Hippocampal formation (tissue), 2 donors: ENCODE measurements around the gene MAP2K5.
A peak's percentile ranks its signal among the peaks of the same experiment; 100 is the strongest.

Source experiments
- DNase-seq, 2 donors: peaks; one replicate each; lab custom pipeline; 2025; lab: John Stamatoyannopoulos, UW

MAP2K5 gene

GRCh38 chr15:67824976-67825880 is 282.7 kb downstream of the MAP2K5 start, which contains the start of gene SKOR1:
Gene SKOR1 (plus strand): TSS chr15:67825509. CDS start chr15:67825603, 94 bp downstream.
- no peak for DNase-seq

- DNase-seq = no peak
These were observed 283.6 kb downstream of the MAP2K5 start for GRCh38 chr15:67825881-67826716.

- no peak for DNase-seq
These were observed 284.4 kb downstream of the MAP2K5 start for GRCh38 chr15:67826717-67827561.

- DNase-seq = no peak
These were observed 285.2 kb downstream of the MAP2K5 start for GRCh38 chr15:67827562-67828277.

GRCh38 chr15:67828278-67828968 is 285.9 kb downstream of the MAP2K5 start:
- no peak for DNase-seq

- no peak for DNase-seq
These were observed 286.6 kb downstream of the MAP2K5 start for GRCh38 chr15:67828969-67829646.

- no peak for DNase-seq
These were observed 287.4 kb downstream of the MAP2K5 start for GRCh38 chr15:67829647-67830504.

GRCh38 chr15:67831363-67831762 is 288.9 kb downstream of the MAP2K5 start:
- DNase-seq = no peak

- DNase-seq = no peak
These were observed 289.6 kb downstream of the MAP2K5 start for GRCh38 chr15:67832031-67832551.

GRCh38 chr15:67832897-67833709 is 290.6 kb downstream of the MAP2K5 start:
- DNase-seq = no peak

GRCh38 chr15:67833710-67834511 is 291.4 kb downstream of the MAP2K5 start:
- DNase-seq = no peak

GRCh38 chr15:67834581-67835296 is 292.2 kb downstream of the MAP2K5 start:
- no peak for DNase-seq

GRCh38 chr15:67835297-67836133 is 293.0 kb downstream of the MAP2K5 start:
- DNase-seq = no peak

- DNase-seq = no peak
These were observed 293.6 kb downstream of the MAP2K5 start for GRCh38 chr15:67836134-67836455.

- DNase-seq = peak in 1 of 2 donors; percentile 28
These were observed 294.0 kb downstream of the MAP2K5 start for GRCh38 chr15:67836477-67836876.
